RPMI8226 (cell line): Measurements from ENCODE around the gene BCAS3.

ENCODE experiments used
- DNase-seq: peaks from one replicate; pipeline ENCODE4 v3.0.0-alpha.2; 2015

BCAS3 gene

DNA sequence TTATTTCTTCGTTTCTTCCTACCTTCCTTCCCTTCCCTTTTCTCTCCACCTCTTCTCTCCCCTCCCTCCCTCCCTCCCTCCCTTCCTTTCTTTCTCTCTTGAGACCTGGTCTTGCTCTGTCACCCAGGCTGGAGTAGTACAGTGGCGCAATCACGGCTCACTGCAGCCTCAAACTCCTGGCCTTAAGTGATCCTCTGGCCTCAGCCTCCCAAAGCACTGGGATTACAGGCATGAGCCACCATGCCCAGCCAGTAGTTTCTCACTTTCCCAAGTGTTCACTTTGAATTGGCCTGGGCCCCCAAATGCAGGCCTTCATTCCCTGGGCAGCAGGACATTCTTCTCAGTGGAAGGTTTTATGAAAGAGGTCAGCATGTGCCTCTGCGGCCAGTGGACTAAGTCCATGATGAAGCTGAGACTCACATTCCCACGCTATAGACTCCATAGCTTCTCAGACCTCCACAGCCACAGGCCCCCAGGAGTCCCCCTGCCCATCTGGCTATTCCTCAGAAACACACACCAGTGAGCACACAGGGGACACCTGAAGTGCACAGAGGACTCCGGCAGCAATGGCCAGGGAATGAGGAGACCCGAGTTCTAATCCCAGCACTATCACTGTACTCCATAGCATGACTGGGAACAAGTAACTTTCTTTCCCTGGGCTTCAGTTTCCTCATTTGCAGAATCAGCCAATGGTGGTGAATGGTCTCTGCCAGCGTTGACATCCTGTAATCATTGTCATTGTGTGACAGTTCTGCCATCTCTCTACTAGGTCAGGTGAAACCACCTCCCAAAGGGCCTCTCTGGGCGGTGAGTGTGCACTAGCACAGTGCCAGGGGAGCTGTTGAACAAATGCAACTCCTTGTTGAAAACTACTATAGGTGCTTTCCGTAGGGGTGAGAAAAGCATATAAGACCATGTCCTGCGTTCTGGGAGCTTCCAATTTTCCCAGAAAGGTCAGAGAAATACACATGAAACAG is 652.8 kb downstream of the BCAS3 start:
- no peak for DNase-seq

DNA sequence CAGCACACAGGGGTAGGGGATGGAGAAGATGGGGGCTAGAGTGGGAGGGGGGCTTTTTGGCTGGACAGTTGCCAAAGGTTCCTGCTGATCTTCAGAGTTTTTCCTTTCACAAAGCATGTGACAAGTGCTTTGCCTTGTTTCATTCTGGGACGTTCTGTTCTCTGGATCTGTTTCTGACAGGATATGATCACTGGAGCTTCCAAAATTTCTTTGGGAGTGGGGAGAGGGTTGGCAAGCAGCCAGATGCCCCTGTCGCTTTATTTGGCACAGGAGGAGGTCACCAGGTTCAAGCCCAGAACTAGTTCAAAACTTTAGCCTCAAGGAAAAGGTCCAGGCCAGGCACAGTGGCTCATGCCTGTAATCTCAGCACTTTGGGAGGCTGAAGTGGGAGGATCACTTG is 653.5 kb downstream of the BCAS3 start:
- DNase-seq, result no peak

DNA sequence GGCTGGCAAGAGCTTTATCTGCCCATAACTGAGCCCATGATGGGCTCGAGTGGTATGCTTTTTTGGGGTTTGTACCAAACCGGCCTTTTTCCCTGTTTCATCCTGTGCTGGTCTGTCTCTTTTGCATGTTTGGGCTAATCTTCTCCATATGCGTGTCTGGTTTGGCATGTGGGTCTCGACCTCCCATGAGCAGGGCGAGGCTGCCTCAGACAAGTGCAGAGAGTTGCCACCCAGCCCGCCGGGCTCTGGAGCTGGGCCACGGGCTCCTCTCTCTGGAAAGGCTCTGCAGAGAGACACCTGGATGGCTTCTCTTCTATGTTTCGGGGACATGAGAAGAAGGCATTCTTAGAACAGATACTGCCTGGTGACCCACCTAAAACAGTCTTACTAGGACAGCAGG is 654.2 kb downstream of the BCAS3 start:
- no peak for DNase-seq

DNA sequence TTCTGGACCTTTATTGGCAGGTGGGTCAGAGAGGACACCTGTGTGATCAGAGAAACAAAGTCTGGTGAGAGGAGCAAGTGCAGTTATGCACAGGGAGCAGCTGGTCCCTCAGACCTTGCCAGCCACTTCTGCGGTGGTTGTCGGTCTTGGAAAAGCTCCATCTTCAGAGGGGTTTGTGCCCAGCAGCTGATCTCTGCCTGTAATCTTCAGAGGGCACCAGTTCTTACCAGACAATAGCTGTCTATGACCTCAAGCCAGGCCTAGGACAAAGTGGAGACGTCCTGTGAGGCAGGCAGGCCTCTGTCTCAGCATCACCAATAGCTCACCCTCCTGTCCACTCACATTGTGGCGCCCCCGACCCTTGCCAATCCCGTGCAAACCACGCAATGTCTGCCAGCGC is 655.5 kb downstream of the BCAS3 start:
- DNase-seq, result no peak

DNA sequence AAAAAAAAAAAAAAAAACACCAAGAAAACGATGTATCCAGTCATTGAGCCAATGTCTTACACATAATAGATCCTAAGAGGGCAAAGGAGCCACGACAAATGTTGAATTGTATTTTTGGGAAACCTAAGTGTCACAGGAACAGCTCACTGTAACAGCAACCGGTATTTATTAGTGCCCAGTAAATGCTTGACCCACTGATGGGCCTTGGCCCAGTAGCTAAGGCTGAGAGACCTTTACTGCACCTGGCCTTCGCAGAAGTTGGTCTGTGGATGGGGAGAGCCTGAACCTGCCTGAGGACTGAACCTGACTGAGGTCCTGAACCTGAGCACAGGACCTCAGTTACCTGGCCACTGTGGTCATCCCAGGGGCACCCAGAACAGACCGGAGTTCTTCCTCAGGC is 657.0 kb downstream of the BCAS3 start:
- DNase-seq, result no peak

DNA sequence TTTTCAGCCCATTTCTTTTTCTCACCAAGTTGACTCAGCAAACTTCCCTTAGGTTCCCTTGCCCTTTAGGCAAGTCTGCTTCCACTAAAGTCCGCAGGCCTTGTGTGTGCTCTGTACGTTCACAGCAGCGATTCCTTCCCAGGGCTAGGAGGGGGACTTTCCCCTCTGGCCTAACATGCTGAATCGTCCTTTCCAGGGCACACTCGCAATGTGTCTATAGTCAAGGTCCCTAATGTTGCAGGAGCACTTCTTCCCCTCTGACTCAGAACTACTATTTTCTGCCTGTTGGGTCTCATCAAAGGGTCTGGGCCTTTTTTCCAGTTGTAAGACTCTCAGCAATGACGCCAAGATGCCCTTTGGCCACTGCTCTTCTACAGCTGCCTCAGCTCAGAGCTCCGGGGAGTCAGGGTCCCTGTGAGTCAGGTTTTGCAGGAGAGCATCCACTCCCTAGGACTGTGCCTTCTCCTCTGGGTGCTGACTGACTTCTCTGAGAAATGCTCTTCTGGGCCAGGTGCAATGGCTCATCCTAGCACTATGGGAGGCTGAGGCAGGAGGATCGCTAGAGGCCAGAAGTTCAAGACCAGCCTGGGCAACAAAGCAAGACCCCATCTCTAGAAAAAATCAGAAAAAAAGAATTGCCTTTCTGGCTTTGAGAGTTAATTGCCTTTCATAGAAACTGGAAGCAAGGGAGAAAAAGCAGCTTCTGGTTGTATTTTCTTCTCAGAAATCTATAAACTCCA is 657.6 kb downstream of the BCAS3 start:
- no peak for DNase-seq

DNA sequence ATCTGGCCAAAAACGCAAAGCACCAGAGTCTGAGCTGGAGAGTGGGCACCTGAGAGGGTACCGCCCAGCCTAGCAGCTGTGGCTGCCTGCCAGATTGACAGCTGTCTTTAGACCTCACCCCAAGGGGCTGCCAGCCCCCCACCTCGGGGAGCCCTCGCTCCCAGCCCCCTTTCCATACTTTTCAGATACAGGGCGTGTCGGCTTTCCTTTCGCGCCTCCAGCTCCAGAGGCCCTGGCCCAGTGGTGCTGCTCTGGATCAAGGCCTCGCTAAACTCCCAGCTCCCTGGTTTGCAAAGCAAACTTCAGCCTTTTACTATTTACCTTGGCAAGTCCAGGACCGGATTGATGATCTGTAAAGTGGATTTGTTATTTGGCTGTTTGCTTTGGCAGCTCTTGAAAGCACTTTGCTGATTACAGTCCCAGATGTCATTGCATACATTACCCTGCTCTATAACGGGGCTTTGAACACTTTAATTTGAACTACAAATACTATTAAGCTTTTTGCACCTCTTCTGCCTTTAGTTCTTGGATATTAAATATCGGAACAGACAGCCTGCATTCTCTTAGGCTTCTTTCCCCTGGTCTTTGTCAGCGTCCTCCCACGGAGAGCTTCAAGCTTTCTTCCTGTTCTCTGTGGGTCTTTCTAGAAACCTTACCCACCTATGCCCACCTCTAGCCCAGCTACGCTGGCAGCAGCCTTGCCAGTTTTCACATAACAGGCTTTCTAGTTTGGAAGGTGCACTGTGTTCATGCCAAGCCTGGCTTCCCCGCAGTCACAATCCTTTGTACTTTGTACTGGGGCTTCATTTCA is 658.4 kb downstream of the BCAS3 start:
- no peak for DNase-seq

DNA sequence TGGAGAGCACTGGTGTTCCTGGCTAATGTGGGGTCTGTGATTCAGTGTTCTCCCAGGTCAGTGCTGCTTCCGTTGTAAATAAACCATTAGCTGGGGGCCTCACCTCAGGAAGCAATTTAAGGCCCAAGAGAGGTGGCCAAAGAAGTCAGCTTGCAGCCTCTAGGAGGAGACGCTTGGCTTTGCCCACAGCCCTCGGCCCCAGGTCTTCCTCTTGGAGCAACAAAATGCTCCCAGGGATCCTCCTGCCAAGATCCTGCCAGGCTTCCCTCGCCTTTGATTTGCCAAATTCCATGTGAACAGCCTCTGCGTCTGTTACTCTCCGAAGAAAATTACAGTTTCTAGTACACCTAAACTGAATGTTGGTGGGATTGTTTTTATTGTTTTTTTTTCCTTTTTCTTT is 659.6 kb downstream of the BCAS3 start:
- DNase-seq, result no peak

DNA sequence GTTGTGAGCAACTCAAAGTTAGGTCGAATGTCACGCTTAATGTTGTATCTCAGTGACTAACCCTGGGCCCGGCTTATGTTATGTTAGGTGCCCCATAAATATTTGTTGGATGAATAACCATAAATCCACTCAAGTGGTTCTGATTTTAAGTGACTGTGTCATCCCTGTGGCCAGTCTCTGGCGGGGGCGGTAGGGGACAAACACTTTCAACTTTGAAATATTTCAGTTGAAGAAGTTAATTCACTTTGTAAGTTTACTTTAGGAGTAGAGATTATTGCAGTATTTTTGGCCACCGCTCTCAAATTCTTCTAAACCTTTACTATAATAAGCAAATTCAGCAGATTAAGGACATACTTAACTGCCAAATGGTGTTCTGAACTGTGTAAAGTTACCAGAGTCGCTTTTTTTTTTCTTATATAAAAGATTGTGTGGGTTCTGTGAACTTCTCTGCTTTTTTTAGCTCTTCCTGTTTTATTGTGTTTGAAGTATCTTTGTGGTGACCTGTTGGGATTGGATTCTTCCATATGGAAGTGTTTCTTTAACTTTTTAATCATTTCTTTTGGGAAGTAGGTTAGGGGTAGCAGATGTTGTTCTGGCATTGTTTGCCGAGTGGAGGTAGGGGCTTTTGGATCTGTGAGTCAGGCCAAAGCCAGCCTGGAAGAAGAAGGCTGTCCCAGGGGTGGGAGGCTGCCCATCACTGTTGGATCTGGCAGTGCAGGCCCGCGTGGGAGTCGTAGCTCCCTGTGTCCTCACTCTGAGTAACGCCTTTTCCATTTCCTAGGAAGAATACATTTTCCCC is 660.5 kb downstream of the BCAS3 start:
- no peak for DNase-seq

DNA sequence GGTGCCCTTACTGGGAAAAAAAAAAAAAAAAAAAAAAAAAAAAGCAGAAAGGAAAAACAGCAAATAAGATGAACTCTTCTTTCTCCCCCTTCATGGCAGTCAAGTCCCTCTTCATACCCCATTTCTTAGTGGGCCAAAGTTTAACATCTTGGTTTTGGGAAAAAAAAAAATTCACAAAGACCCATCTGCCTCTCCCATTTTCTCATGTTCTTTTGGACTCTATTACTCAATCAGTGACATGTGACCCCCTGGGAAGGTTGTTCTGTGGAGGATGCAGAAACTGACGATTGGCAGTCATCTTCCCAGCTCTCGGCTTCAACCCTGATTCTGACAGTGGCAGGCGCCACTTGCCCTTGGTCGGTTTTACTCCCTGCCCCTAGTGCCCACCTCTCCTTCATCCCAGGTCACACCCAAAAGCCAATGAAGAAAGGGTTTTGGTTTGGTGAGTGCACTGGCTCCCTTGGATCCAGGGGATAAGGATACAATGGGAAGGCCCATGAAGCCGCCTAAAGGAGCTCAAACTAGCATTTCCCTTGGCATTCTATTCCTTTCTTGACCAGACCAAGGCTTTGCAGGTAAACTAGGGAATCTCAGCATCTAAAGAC is 661.3 kb downstream of the BCAS3 start:
- DNase-seq, result no peak

DNA sequence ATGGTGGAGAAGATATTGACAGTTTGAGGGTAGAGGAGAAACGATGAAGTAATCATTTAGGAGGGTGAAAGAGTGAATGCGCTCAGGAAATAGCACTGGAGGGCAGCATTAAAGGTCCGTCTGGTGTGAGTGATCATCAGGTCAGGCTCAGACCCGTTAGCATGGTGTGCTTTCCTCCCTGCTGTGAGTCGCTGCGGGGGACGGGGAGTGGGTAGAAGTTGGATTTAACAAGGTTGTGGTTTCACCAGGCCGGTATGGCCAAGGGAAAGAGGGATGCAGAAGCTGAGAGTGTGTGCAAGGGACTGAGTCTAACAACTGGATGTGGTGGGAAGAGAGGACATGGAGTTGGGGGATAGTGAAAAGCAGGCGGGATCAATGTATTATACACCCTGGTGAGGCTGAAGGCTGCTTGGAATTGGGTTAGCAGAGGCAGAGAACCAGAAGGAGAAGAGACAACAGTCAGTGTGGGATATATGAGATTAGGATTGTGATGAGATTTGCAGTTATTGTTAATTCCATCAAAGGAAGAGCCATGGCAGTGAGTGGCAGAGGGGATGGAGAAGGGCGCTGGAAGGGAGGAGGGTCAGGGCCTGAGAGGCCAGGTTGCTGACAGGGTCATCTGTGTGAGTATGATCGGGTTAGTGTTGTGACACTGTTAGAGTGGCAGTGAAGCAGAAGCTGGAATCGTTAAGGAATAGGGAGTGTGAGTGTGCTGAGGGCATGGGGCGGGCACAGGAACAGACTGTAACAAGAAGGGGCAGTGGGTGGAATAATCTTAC is 663.0 kb downstream of the BCAS3 start:
- DNase-seq, result no peak

DNA sequence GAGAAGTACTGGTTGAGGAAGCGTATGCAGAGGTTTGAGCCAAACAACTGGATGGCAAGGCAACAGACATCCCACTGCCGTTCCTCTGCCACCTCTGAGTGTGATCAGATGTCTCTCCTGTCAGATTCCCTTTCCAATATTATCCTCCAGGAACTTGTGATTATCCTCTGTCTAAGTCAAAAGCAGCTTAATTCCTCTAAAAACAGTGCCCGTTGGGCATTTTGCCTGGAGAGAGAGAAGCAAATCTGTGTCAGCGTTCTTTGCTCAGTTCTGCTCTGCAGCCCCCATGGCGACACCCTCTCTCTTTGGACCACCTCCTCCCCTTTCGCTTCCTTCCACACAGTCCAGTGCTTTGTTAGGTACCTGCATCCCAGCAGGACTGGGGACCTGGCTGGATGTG is 665.9 kb downstream of the BCAS3 start:
- DNase-seq, result no peak

DNA sequence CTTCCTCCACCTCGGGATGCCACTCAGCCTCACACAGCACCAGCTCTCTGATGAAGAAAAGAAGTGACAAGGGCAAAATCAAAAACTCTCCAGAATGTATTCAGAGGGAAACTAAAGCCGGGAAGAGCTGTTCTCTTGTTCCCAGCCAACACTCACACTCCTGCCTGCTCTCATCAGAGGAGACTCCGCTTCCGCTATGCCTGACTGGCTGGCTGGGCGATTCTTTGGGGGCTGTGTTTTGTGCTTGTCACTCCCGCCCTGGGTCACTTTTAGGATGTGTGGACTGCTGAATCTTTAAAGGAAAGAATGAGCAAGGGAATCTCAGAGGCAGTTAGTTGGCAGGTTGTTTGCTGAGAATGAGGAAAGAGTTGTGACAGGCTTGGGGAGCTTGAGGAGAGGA is 667.4 kb downstream of the BCAS3 start:
- no peak for DNase-seq

DNA sequence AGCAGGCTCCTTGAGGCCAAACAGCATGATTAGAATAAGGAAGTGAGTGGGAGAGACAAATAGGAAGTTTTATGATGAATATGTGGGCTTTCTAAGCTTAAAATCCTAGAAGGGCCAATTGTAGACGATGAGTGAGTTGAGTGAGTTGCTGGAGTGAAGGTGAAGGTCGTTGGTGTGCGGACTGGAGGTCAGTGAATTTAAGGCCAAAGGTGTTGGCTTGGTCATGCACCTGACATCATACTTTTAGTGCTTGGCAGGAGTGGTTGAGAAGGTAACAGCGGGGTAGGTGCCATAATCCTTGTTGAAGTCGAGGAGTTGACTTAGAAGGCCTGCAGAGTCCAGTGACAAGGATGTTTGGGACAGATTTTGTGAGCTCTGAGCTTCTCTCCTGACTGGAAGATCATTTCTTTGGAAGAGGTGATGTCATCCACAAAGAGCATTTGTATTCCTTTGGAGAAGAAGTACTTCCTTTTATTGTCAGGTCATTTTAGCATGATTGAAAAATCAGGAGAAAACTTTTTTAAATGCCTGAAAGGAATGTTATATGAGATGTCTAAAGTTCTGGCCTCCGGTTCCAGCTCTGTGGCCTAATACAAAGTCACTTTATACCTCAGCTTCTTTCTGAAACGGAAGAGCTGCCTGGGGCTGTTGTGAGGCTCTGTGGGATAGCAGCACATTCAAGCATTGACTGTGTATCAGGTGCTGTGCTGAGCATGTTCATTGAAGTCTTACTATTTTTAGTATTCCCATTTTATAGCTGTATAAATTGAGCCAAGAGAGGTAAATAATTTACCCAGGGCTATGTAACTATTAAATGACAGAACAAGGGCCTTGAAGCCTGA is 668.4 kb downstream of the BCAS3 start:
- no peak for DNase-seq

DNA sequence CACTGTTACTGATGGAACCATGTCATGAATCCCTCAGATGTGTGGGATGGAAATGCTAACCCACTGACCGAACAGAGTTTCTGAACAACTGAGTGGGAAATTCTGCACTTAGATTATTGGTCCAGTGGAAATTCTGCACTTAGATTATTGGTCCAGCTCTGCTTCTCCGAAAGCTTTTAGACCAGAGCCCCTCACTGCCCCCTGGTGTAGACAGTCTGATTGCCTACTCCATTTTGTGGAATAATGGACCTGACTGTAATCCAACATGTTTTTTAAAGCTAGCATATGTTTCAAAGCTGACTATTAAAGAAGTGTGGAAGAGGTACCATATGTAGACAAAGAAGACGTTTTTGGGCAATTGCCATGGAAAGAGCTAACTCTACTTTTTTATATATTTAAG is 671.7 kb downstream of the BCAS3 start:
- no peak for DNase-seq

DNA sequence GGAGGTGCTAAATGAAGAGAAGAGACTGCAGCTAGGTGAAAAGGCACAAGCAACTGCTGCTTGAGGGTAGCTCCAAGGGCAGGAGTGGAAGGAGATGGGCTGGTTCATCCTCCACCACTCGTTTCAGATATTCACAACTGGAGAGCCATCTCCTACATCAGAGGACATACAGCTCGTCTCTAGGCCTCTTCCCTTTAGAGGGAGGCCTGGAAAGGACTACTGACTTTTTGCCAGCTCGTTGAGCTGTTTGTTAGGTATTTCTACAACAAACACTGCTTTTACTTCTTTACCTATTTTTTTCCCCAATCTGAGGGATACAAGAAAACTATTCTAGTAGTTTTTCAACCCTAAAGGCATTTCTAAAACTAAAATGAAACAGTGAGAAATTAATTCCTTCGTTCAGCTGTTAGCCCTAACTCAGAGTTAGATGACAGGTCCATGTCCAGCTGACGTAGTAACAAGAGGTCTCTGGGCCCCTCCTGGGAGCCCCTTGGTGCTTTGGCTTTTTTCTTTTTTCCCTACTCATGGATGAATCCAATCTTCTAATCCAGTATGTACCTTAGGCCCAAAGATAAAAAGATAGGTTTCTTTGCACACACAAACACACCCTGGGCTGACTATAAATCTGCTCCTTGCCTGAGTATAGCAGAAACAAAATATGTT is 674.2 kb downstream of the BCAS3 start:
- DNase-seq, result no peak

DNA sequence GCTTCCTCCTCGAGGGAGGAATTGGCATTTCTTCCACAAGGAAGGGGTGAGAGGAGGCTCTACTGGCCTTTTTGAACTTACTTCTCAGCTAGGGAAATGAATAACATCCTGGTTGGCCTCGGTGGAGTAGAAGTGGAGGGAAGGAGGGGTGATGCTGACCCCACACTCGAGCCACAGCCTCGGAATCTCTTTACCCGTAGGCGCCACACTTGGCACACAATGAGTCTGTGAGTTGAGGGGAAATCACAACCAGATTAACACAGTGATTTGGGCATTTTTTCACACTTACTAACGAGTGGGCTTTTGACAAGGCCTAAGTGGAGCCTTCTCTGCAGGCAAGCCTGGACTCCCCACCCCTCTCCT is 674.7 kb downstream of the BCAS3 start:
- no peak for DNase-seq

DNA sequence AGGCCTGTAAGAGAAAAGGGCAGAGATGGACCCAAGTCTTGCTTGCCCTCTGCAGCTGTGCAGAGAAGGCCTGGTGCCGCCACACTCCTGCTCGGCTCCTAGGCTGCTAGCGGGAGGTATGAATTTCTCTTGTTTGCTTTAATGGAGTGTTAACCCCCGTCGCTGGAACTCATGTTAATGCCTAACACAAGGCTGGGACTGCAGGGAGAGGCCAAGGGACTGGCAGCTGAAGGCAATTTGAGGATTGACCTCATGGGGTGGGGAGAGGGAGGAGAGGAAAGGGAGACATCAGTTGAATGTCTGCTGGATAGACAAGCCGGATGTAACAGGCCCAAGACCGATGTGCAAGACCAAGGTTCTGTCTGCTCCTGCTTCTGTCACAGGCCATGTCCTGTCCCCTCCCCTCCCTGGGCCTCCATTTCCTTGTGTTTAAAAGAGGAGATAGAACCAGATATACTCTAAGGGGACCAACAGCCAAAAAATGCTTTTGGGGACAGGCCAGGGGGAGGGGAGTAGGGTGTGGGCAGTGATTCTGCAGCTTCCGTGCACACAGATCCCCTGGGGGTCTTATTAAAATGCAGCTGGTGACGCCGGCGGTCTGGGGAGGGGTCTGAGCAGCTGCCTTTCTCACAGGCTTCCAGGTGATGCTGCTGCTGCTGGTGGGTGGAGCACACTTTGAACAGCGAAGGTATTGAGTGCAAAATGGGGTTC is 675.3 kb downstream of the BCAS3 start:
- no peak for DNase-seq

DNA sequence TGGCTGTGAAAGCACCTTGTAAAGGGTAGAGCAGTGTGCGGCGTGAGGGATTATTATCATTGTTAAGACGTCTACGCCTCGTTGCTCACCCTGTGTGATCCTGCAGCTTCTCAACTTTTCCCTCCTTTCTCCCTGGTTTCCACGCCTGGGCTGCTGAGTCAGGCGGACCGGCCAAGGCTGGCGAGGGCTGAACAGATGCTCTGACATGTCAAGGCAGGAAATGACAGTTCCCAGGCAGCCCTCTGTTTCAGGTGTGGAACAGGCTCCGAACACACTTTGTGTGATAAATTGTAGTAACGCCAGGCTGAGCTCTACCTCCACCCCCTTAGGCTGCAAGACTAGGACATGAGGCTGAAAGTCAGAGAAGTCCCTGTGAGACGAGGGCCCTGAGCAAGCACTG is 676.0 kb downstream of the BCAS3 start:
- DNase-seq, result no peak
